ENCODE results near the gene CHCHD6. TPM values are rescaled to one million over a fixed set of nuclear protein-coding genes. Genes with fewer than 3 reads are reported as not detected.

The CHCHD6 gene
- total RNA-seq, 1 experiment from 2014 or later: 32.3 TPM

DNA sequence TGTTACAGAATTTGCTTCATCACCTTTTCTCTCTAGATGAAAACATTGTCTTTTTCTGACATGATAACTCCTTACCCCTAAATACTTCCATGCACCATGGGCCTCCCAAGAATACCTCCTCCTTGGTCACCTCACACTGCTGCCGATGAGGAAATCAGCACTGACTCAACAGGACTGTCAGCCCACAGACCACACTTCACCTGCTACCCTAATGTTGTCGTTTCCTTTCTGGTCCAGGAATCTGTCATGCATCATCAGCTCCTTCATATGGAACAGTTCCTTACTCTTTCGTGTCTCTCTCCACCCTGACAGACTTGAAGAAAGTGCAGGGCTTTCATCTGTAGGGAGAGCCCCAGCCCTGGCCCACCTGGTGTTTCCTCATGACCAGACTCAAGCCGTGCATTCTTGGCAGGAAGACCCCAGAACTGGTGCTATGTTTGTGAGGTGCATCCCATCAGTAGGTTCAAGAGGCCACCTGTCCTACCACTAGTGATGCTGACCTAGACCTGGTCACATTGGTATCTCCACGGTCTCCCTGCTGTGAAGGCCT is 237.8 kb downstream of the CHCHD6 start:
- DNase-seq (ENCODE audit: low spot score): no peak
- in situ Hi-C loops (cut with HindIII; ENCODE audit: low sequenced_read_pairs): no loop called here

DNA sequence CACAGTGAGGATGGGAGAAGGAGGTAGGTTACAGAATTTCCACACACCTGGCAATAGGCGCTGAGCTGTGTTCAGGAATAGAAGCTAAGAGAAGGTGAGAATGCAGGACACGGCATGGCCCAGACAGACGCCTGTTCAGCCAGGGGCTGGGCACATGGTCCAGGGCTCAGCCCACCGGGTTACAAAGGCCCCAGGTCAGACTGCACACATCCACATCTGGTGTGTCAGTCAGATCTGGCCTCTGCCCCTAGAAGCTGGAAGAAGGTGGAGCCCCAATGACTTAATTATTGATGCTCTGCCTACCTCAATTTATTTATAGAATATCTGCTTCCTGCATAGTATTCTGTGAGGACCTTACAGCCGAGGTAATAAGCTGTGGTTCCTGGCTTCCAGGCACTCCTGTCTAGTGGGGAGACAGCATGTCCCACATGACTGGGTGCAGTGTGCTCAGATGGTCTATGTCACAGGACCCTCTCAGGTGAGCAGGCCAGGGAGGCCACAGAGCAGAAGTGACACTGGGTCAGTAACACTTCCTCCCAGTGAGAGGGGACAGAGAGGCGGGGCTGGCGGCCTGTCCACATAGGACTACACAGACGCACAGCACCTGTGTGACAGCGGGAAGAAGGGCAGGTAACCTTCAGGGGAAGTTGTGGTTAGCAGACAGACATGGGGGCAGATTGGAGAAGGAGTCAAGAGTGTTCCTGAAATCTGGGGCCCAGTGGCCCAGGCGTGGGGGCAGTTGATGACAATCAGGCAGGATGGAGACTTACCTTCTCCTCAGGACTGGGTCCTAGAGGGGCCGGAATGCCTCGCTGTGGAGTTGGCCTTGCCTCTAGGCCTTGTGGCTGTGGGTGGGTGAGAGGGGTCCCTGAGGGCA is 240.3 kb downstream of the CHCHD6 start:
- in situ Hi-C loops (cut with HindIII; ENCODE audit: low sequenced_read_pairs): no loop called here
- no peak for DNase-seq (ENCODE audit: low spot score)

DNA sequence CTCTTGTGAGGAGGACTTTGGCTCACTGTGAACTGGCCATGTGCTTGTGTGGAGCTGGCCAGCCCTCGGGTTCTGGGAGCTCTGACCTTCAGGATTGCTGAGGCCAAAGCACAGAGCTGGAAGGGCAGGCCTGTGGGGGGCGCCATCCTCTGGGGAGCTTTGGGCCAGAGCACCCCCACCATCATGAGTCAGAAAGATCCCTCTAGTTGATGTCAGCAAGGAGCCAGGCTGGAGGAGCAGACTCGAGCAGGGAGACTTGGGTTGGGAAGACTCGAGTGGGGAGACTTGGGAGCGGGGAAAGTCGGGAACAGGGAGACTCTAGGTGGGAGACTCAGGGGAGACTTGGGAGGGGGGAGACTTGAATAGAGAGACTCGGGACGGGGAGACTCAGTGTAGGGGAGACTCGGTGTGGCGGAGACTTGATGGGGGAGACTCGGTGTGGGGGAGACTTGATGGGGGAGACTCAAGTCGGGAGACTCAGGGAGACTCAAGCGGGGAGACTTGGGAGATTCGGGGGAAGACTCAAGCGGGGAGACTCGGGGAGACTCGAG is 241.2 kb downstream of the CHCHD6 start:
- in situ Hi-C loops (cut with HindIII; ENCODE audit: low sequenced_read_pairs): no loop called here
- no peak for DNase-seq (ENCODE audit: low spot score)

GRCh38 chr3:126945891-126946290 is 241.9 kb downstream of the CHCHD6 start:
- in situ Hi-C loops (cut with HindIII; ENCODE audit: low sequenced_read_pairs): no loop called here
- DNase-seq (ENCODE audit: low spot score): no peak

DNA sequence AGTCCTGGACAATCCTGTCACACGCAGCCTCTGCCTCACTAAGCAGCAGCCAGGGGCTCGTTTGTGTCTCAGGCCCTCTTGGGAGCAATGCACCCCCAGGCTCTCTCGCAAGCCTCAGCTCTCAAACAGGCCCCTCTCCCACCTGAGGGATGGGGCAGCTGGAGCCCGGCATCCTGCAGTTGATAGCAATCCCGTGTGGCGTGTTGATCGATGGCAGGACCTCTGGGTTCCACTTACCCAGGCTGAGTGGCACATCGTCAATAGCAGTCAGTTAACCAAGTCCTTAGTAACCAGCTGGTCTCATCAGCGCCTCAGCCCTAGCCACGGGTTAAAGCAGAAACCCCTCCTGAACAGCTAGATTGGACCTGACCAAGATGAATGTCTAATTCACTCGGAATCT is 242.4 kb downstream of the CHCHD6 start:
- no peak for DNase-seq (ENCODE audit: low spot score)
- in situ Hi-C loops (cut with HindIII; ENCODE audit: low sequenced_read_pairs): no loop called here

GRCh38 chr3:126947429-126947828 is 243.4 kb downstream of the CHCHD6 start:
- in situ Hi-C loops (cut with HindIII; ENCODE audit: low sequenced_read_pairs): no loop called here
- DNase-seq (ENCODE audit: low spot score): no peak

DNA sequence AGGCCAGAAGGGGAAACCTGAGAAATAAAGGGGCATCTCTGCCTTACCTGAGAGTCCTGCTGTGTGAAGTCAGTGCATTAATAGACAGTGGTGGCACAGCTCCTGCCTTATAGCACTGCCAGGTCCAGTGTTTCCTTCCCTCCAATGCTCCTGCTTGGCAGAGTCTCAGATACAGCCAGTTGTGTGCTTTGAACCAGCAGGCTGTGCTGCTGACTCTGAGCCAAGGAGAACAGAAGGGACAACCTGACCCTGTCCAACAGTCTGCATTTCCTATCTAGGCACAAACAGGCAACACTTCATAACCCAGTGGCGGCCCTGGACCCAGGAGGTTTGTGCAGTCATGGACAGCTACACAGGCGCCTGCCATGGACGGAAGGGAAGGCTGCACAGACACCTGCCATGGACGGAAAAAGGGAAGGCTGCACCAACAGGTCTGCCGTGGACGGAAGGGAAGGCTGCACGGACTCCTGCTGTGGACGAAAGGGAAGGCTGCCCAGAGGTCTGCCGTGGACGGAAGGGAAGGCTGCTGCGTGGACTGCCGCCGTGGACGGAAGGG is 245.0 kb downstream of the CHCHD6 start:
- peak; percentile 69 for DNase-seq (ENCODE audit: low spot score)
- in situ Hi-C loops (cut with HindIII; ENCODE audit: low sequenced_read_pairs): no loop called here

DNA sequence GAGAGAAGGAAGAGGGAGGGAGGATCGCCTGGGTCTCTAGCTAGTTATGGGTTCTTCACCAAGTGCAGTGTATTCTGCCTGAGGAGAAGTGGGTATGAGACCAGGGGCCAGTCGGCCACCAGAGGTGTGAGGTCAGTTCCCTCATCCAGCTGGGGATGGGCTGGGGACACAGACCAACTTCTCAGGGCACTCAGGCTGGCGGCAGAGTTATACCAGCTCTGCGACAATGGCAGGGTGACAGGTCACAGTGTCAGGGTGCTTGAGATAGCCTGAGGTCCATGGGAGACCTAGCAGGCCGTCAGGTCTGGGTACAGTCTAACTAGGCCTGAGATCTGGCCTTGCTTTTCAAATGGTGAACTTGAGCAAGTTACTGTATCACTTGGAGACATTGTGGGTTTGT is 247.5 kb downstream of the CHCHD6 start:
- in situ Hi-C loops (cut with HindIII; ENCODE audit: low sequenced_read_pairs): no loop called here

DNA sequence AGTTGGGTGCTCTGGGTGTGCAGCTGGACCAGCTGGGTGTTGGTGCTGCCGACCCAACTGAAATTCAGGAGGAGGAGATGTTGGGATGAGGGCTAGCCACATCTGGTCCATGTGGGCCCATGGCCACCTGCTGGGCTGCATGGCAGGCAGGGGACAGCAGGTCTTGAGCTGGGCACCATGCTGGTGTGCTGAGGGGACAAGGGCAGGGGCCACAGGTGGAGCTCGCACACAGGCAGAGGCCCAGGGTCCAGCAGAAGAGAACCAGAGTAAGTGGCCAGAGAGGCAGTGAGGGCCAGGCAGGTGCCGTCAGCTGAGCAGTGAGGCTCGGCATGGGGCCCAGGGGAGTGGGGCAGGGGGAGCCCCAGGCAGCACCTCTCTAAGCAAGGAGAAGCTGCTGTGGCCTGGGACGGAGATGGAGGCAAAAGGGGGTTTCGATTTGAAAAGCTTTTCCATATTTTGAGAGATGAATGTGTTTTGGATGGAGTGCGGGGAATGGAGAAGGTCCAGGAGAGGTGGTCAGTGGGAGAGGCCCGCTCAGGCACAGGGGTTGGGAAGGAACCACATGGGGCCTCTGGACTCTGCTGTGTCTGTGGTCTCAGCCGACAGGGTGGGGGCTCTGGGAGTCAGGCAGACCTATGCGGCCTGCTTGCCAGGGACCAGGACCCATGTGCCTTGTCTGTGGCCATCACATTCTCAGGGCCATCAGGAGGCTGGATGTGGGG is 248.4 kb downstream of the CHCHD6 start:
- no peak for DNase-seq (ENCODE audit: low spot score)
- in situ Hi-C loops (cut with HindIII; ENCODE audit: low sequenced_read_pairs): no loop called here

More for the DNA sequence above, 247.5 kb downstream of the CHCHD6 start:
- DNase-seq (ENCODE audit: low spot score): no peak

GRCh38 chr3:126952983-126953660 is 249.1 kb downstream of the CHCHD6 start:
- in situ Hi-C loops (cut with HindIII; ENCODE audit: low sequenced_read_pairs): no loop called here
- no peak for DNase-seq (ENCODE audit: low spot score)

GRCh38 chr3:126954141-126954842 is 250.3 kb downstream of the CHCHD6 start:
- no peak for DNase-seq (ENCODE audit: low spot score)
- in situ Hi-C loops (cut with HindIII; ENCODE audit: low sequenced_read_pairs): no loop called here

- DNase-seq (ENCODE audit: low spot score): no peak
- in situ Hi-C loops (cut with HindIII; ENCODE audit: low sequenced_read_pairs): no loop called here
Observed at GRCh38 chr3:126955004-126955790, 251.2 kb downstream of the CHCHD6 start.

DNA sequence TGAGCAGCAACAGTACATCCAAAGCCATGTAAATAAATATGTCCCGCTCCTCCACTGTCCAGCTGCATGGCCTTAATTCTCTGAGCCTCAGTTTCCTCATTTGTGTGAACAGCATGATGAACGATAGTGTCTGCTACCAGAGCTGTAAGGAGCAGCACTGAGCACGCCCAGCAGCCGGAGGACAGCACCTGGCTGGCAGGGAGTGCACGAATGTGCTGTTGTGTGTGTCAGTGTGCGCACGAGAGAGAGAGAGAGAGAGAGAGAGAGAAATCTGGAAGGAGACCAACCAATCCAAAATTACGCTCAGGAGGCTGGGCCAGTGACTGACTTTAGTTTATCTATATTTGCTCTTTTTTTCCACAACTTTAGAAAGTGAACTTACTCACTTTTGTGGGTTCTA is 252.3 kb downstream of the CHCHD6 start:
- DNase-seq (ENCODE audit: low spot score): no peak
- in situ Hi-C loops (cut with HindIII; ENCODE audit: low sequenced_read_pairs): no loop called here

GRCh38 chr3:126956866-126957650 is 253.0 kb downstream of the CHCHD6 start:
- in situ Hi-C loops (cut with HindIII; ENCODE audit: low sequenced_read_pairs): no loop called here
- DNase-seq (ENCODE audit: low spot score): no peak

- DNase-seq (ENCODE audit: low spot score): no peak
- in situ Hi-C loops (cut with HindIII; ENCODE audit: low sequenced_read_pairs): no loop called here
Observed at GRCh38 chr3:126957776-126958637, 254.0 kb downstream of the CHCHD6 start.

DNA sequence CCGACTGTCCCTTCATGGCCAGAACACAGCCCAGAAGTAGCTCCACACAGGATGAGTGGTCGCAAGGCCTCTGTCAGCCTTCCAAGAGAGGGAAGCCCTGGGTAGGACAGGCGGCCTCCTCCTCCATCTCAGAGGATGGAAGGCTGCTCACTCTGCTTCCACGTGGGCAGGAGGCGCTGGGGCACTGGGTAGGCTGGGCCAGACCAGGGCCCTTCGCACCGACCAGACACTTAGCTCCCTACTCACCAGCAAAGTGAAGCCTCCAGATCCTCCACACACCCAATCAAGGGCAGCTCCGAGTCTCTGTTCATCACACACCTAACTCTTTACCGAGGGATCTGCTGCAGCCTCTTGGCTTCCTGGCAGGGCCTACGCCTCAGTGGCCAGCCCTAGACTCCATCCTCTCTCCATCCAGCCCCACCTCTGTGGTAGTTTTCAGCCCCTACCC is 254.6 kb downstream of the CHCHD6 start:
- in situ Hi-C loops (cut with HindIII; ENCODE audit: low sequenced_read_pairs): no loop called here
- DNase-seq (ENCODE audit: low spot score): no peak
